GM12873 (cell line): ENCODE data around the gene PRKAB1.

Experiments
- CTCF ChIP-seq: IDR thresholded peaks from 2 replicates; pipeline ENCODE4 v1.5.1; 2012; ENCODE audit warnings: low read depth, mild to moderate bottlenecking, moderate library complexity, low read length, control low read depth; ENCODE audit not compliant: insufficient read depth; ENCODE audit errors: missing control alignments

The PRKAB1 gene

GRCh38 chr12:119687406-119687805 is 19.5 kb downstream of the PRKAB1 start:
- TF ChIP-seq CTCF: no peak

GRCh38 chr12:119687879-119688278 is 19.9 kb downstream of the PRKAB1 start:
- no peak for TF ChIP-seq CTCF

- TF ChIP-seq CTCF: no peak
Observed at GRCh38 chr12:119689935-119690500, 22.1 kb downstream of the PRKAB1 start.

DNA sequence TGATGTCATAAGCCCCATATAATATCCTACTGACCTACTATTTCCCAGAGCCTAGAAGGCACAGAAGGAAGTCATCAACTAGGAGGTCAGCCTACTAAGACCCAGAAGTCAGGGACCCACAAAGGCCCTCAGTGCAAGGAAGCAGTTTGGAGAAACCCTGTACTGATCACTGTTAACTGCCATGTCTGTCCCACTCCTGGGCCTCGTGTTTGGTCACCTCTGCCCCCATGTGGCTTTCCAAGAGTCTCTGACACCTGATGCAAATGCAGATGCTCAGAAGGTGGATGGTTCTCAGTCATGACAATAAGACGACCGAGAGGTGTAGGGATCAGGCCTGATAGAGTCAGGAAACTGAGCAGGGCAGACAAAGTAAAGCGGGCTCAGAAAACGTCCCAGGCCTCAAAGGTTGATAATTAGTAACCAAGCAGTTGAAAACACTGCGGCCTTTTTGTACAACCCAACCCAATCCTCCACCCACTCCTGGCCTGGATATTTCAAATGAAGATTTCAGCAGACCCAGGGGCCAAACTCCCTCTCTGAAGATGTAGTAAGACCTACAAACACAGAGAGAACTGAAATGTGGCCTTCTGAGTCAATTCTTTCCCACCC is 23.4 kb downstream of the PRKAB1 start:
- no peak for TF ChIP-seq CTCF

DNA sequence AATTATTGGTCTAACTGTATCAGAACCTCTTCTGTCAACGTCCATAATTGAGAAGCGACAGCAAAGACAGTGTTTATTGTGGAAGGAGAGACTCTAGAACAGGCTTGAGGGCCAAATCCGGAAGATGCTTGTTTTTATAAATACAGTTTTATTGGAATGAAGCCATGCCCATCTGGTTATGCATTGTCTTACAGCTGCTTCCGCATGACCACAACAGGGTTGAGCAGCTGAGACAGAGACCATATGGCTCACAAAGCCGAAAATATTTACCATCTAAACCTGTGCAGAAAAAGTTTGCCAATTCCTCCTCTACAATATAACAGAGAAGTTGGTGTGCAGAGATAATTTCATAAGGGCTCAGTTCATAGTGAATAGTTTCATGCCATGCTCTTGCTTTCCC is 24.5 kb downstream of the PRKAB1 start:
- no peak for TF ChIP-seq CTCF

GRCh38 chr12:119692997-119693396 is 25.1 kb downstream of the PRKAB1 start:
- no peak for TF ChIP-seq CTCF

DNA sequence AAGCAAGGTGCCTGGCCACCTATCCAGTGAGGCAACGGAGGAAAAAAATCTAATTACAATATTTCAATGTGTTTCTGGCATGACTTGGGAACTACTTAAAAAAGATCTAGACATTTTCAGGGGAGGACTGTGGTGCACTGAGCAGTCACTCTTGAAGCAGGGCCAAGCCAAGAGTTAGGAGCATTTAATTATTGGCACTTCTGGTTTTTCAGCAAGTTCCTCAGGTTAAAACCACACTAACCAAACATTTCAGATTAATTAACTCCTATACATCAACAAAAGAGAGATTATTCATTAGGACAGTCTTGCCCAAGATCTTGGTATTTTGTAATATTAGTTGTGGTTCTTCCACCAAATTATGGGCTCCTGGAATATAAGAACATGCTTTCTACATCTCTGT is 25.6 kb downstream of the PRKAB1 start:
- no peak for TF ChIP-seq CTCF
